ENCODE data around the gene C2CD4C.

Gene C2CD4C

GRCh38 chr19:403221-404027 lies 5.5 kb downstream of the C2CD4C start:
- Histone ChIP-seq H3K27ac (no peak overlapping the region), H3K27me3 (replicated peaks) (no peaks in the 10 kb centered on the region), H3K4me3 (ENCODE audit: low read depth, low read length) (no peak overlapping the region), H3K36me3 (replicated peaks) (no peaks in the 10 kb centered on the region)
- no peak for TF ChIP-seq CTCF (IDR thresholded peaks at IDR 0.05; ENCODE audit: low read depth, low read length, missing control alignments)
- DNase-seq: no peak
- in situ Hi-C loops (cut with HindIII; ENCODE audit: low pct_ligation_motif_present, low sequenced_read_pairs): no loop called here

GRCh38 chr19:402786-403185 lies 6.2 kb downstream of the C2CD4C start:
- no peak for TF ChIP-seq CTCF (IDR thresholded peaks at IDR 0.05; ENCODE audit: low read depth, low read length, missing control alignments)
- Histone ChIP-seq H3K27me3 (replicated peaks) (no peaks in the 10 kb centered on the region), H3K36me3 (replicated peaks) (no peaks in the 10 kb centered on the region), H3K27ac (no peak overlapping the region), H3K4me3 (ENCODE audit: low read depth, low read length) (no peak overlapping the region)
- no peak for DNase-seq
- in situ Hi-C loops (cut with HindIII; ENCODE audit: low pct_ligation_motif_present, low sequenced_read_pairs): no loop called here

GRCh38 chr19:401866-402511 lies 7.0 kb downstream of the C2CD4C start:
- H3K27ac ChIP-seq: no peak overlapping the region
- in situ Hi-C loops (cut with HindIII; ENCODE audit: low pct_ligation_motif_present, low sequenced_read_pairs): no loop called here
- TF ChIP-seq CTCF (IDR thresholded peaks at IDR 0.05; ENCODE audit: low read depth, low read length, missing control alignments): no peak
- DNase-seq: no peak
- H3K27me3 ChIP-seq (replicated peaks): no peaks in the 10 kb centered on the region
- no peaks in the 10 kb centered on the region for H3K36me3 ChIP-seq (replicated peaks)
- H3K4me3 ChIP-seq (ENCODE audit: low read depth, low read length): no peak overlapping the region

GRCh38 chr19:400976-401865 lies 7.7 kb downstream of the C2CD4C start:
- H3K36me3 ChIP-seq (replicated peaks): no peaks in the 10 kb centered on the region
- no peaks in the 10 kb centered on the region for H3K27me3 ChIP-seq (replicated peaks)
- in situ Hi-C loops (cut with HindIII; ENCODE audit: low pct_ligation_motif_present, low sequenced_read_pairs): no loop called here
- no peak for DNase-seq
- no peak overlapping the region for H3K4me3 ChIP-seq (ENCODE audit: low read depth, low read length)
- no peak overlapping the region for H3K27ac ChIP-seq
- no peak for TF ChIP-seq CTCF (IDR thresholded peaks at IDR 0.05; ENCODE audit: low read depth, low read length, missing control alignments)

GRCh38 chr19:399370-399769 lies 9.6 kb downstream of the C2CD4C start:
- DNase-seq: no peak
- Histone ChIP-seq H3K4me3 (ENCODE audit: low read depth, low read length) (no peak overlapping the region), H3K36me3 (replicated peaks) (no peaks in the 10 kb centered on the region), H3K27ac (no peak overlapping the region), H3K27me3 (replicated peaks) (no peaks in the 10 kb centered on the region)
- TF ChIP-seq CTCF (IDR thresholded peaks at IDR 0.05; ENCODE audit: low read depth, low read length, missing control alignments): no peak
- in situ Hi-C loops (cut with HindIII; ENCODE audit: low pct_ligation_motif_present, low sequenced_read_pairs): no loop called here
